Neural progenitor cell (in vitro differentiated cells): Measurements from ENCODE around the gene MLX. TPM values are rescaled to one million over a fixed set of nuclear protein-coding genes. Genes with fewer than 3 reads are reported as not detected.

ENCODE experiments used
- DNase-seq: peaks from one replicate; pipeline ENCODE4 v3.0.0-alpha.2; 2016; ENCODE audit warnings: low spot score
- H2AFZ ChIP-seq: fragments of 200-600 bp; sonication (generic); replicated peaks from 2 replicates; pipeline ENCODE4 v1.6.1; 2016; ENCODE audit warnings: antibody characterized with exemption
- H3F3A ChIP-seq: fragments of 200-600 bp; sonication (generic); 2 replicates; pipeline ENCODE4 v1.6.1; 2016; ENCODE audit warnings: antibody characterized with exemption, low read depth
- H3K27ac ChIP-seq: fragments of 200-600 bp; sonication (generic); 2 replicates; pipeline ENCODE4 v1.5.1; 2016; ENCODE audit warnings: mild to moderate bottlenecking
- H3K27me3 ChIP-seq: fragments of 200-600 bp; sonication (generic); 2 replicates; pipeline ENCODE4 v1.6.1; 2016; ENCODE audit warnings: mild to moderate bottlenecking, moderate library complexity
- H3K36me3 ChIP-seq: fragments of 200-600 bp; sonication (generic); 2 replicates; pipeline ENCODE4 v1.5.1; 2016
- H3K4me1 ChIP-seq: fragments of 200-600 bp; sonication (generic); 2 replicates; pipeline ENCODE4 v1.6.1; 2016; ENCODE audit warnings: mixed run types
- H3K4me2 ChIP-seq: fragments of 200-600 bp; sonication (generic); 2 replicates; pipeline ENCODE4 v1.6.1; 2016
- H3K4me3 ChIP-seq: fragments of 200-600 bp; sonication (generic); 2 replicates; pipeline ENCODE4 v1.5.1; 2016
- H3K79me2 ChIP-seq: fragments of 200-600 bp; sonication (generic); 2 replicates; pipeline ENCODE4 v1.6.1; 2016; ENCODE audit warnings: low read depth
- H3K9ac ChIP-seq: fragments of 200-600 bp; sonication (generic); 2 replicates; pipeline ENCODE4 v1.6.1; 2016
- H3K9me3 ChIP-seq: fragments of 200-600 bp; sonication (generic); 2 replicates; pipeline ENCODE4 v1.5.1; 2016; ENCODE audit warnings: low read depth
- H4K20me1 ChIP-seq: fragments of 200-600 bp; sonication (generic); 2 replicates; pipeline ENCODE4 v1.6.1; 2016; ENCODE audit warnings: low read depth
- H3K27ac Mint-ChIP-seq: 3 replicates; pipeline ENCODE4 v1.8.0; 2021; ENCODE audit warnings: mixed read lengths
- H3K27me3 Mint-ChIP-seq: 2 replicates; pipeline ENCODE4 v1.8.0; 2022; ENCODE audit warnings: low read depth, mild to moderate bottlenecking, inconsistent platforms, moderate library complexity, mixed read lengths; ENCODE audit not compliant: insufficient read depth
- H3K36me3 Mint-ChIP-seq: 3 replicates; pipeline ENCODE4 v1.8.0; 2021; ENCODE audit warnings: mixed read lengths
- H3K4me1 Mint-ChIP-seq: 3 replicates; pipeline ENCODE4 v1.8.0; 2021; ENCODE audit warnings: mixed read lengths
- H3K4me3 Mint-ChIP-seq: 3 replicates; pipeline ENCODE4 v1.8.0; 2021; ENCODE audit warnings: mild to moderate bottlenecking, moderate library complexity, mixed read lengths
- H3K9me3 Mint-ChIP-seq: 3 replicates; pipeline ENCODE4 v1.8.0; 2020; ENCODE audit warnings: mixed read lengths
- CTCF ChIP-seq: fragments of 200-600 bp; sonication (generic); IDR thresholded peaks from 2 replicates; pipeline ENCODE4 v1.5.1; 2017; ENCODE audit warnings: antibody characterized with exemption, mild to moderate bottlenecking
- EZH2 ChIP-seq: fragments of 200-600 bp; sonication (generic); IDR thresholded peaks from 2 replicates; pipeline ENCODE4 v1.6.1; 2017; ENCODE audit warnings: antibody characterized with exemption, mild to moderate bottlenecking, moderate library complexity
- EZH2phosphoT487 ChIP-seq: fragments of 200-600 bp; sonication (generic); IDR thresholded peaks from 2 replicates; pipeline ENCODE4 v1.6.1; 2017; ENCODE audit warnings: antibody characterized with exemption
- total RNA-seq: library from RNA; depleted of rRNA; stranded (reverse); fragments of >200 nt; gene quantifications from 2 replicates; pipeline ENCODE4 v1.2.3, GENCODE V29; 2015; ENCODE audit warnings: low replicate concordance

Gene MLX
- total RNA-seq, 1 donor from 2014 or later, result 15.8 TPM

DNA sequence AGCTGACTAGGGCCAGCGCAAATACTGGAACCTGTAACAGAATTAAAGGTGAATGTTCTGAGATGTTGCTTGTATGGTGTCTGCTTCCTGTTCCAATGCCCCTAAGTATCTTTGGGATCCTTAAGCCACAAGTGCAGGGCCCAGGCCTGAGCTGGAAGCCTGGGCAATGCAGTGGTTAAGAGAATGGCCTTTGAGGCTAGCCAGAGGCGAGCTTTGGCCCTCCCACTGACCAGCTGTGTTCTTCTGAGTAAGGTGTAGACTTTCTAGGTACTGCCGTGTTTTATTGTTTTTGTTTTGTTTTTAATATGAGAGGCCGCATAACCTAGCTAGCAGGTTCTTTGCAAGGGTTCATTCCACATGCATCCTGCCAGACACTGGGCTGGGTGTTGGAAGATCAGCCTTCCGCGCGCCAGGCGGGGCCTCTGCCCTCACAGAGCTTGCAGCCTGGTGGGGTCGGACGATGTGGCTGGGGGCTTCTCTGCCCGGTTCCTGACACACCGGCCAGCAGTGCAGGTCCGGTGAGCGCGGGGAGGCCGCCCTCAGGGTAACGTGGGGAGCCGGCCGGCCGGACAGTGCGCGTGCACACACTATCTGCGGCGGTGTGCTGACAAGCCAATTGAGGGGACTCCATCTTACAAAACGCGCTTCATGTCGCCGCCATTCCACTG is 551 bp upstream of the MLX start:
- peak overlapping the region; percentile 33 for H3K9ac ChIP-seq
- peak overlapping the region; percentile 40 for H2AFZ ChIP-seq

GRCh38 chr17:42568341-42569111 is 1.6 kb downstream of the MLX start:
- H3K4me2 ChIP-seq, result no peak overlapping the region
- no peaks in the 10 kb centered on the region for H4K20me1 ChIP-seq
- H3K9me3 Mint-ChIP-seq, result no peaks in the 10 kb centered on the region
- H3K36me3 ChIP-seq, result peaks cover 4% of the 10 kb centered on the region
- no peak for DNase-seq
- H3K4me3 Mint-ChIP-seq, result peak overlapping the region; percentile 67
- no peak for TF ChIP-seq CTCF
- TF ChIP-seq EZH2phosphoT487, result no peak
- TF ChIP-seq EZH2, result no peak
- peaks cover 15% of the 10 kb centered on the region for H3K79me2 ChIP-seq
- H3K4me1 Mint-ChIP-seq, result peaks cover 14% of the 10 kb centered on the region
- H3K4me1 ChIP-seq, result peaks cover 6% of the 10 kb centered on the region
- no peak overlapping the region for H2AFZ ChIP-seq
- peaks cover 22% of the 10 kb centered on the region for H3K36me3 Mint-ChIP-seq
- no peak overlapping the region for H3K4me3 ChIP-seq
- H3K9me3 ChIP-seq, result no peaks in the 10 kb centered on the region
- H3K27ac Mint-ChIP-seq, result no peak overlapping the region
- H3K9ac ChIP-seq, result no peak overlapping the region
- no peak overlapping the region for H3K27ac ChIP-seq
- peaks cover 3% of the 10 kb centered on the region for H3K27me3 Mint-ChIP-seq
- H3K27me3 ChIP-seq, result no peaks in the 10 kb centered on the region
- peaks cover 54% of the 10 kb centered on the region for H3F3A ChIP-seq

More for the DNA sequence above, 551 bp upstream of the MLX start:
- H3K4me3 Mint-ChIP-seq, result peak overlapping the region; percentile 95
- peaks cover 26% of the 10 kb centered on the region for H3K4me1 Mint-ChIP-seq
- Histone ChIP-seq H3K36me3 (no peaks in the 10 kb centered on the region), H3K79me2 (peaks cover 30% of the 10 kb centered on the region), H3K27ac (no peak overlapping the region), H4K20me1 (no peaks in the 10 kb centered on the region), H3K4me3 (peak overlapping the region; percentile 80), H3F3A (peaks cover 40% of the 10 kb centered on the region), H3K27me3 (no peaks in the 10 kb centered on the region), H3K4me2 (peak overlapping the region; percentile 89), H3K9me3 (no peaks in the 10 kb centered on the region), H3K4me1 (peaks cover 12% of the 10 kb centered on the region)
- no peak for DNase-seq
- peaks cover 6% of the 10 kb centered on the region for H3K27me3 Mint-ChIP-seq
- no peak for TF ChIP-seq CTCF
- no peak for TF ChIP-seq EZH2
- no peak for TF ChIP-seq EZH2phosphoT487
- H3K9me3 Mint-ChIP-seq, result no peaks in the 10 kb centered on the region
- H3K36me3 Mint-ChIP-seq, result peaks cover 13% of the 10 kb centered on the region
- H3K27ac Mint-ChIP-seq, result peak overlapping the region; percentile 69

DNA sequence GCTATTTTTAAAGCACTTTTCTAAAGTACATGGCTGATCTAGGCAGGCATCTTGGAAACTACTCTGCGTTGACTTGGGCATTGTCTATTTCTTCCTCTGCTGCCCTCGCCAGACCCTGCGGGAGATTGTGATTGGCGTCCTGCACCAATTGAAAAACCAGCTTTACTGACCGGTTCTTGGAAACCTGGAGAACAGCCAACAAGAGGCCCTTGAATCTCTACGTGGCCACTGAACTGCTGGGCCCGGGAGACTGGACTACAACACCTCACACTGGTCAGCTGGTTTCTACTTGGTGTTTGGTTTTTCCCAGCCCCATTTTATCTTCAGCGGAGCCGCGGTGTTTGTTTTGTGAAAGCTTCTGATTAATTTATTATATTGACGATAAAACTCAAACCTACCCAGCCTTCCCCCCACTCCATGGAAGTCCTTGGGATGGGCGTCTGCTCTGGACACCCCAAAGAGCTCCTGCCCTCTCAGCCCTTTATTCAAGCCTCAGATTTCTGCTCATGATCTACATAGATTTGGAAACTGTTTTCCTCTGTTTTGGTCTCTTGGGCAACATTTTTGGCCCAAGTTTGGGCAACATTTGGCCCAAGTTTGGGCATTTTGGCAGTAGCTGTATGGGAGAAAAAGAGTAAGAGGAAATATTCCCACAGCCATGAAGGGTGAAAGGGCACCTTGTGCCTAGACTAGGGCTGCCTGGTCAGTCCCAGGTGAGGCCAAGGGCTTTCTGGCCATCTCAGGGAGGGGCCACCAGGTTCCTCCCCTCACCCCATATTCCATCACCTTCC is 4.7 kb downstream of the MLX start:
- Histone ChIP-seq H3K4me2 (no peak overlapping the region), H3F3A (peaks cover 55% of the 10 kb centered on the region), H4K20me1 (peaks cover 5% of the 10 kb centered on the region), H2AFZ (no peak overlapping the region), H3K27me3 (no peaks in the 10 kb centered on the region), H3K79me2 (peaks cover 28% of the 10 kb centered on the region), H3K9ac (no peak overlapping the region), H3K4me3 (no peak overlapping the region), H3K27ac (no peak overlapping the region), H3K4me1 (peaks cover 8% of the 10 kb centered on the region), H3K9me3 (no peaks in the 10 kb centered on the region), H3K36me3 (peaks cover 4% of the 10 kb centered on the region)
- Mint-ChIP-seq H3K4me1 (peaks cover 17% of the 10 kb centered on the region), H3K27me3 (peaks cover 3% of the 10 kb centered on the region), H3K36me3 (peaks cover 31% of the 10 kb centered on the region), H3K27ac (no peak overlapping the region), H3K9me3 (no peaks in the 10 kb centered on the region), H3K4me3 (no peak overlapping the region)
- TF ChIP-seq CTCF (no peak), EZH2phosphoT487 (no peak), EZH2 (no peak)
- no peak for DNase-seq
